ENCODE measurements around the gene UGT1A7. TPM values are rescaled to one million over a fixed set of nuclear protein-coding genes. Genes with fewer than 3 reads are reported as not detected.

The UGT1A7 gene
- not detected in 2 replicates for total RNA-seq

DNA sequence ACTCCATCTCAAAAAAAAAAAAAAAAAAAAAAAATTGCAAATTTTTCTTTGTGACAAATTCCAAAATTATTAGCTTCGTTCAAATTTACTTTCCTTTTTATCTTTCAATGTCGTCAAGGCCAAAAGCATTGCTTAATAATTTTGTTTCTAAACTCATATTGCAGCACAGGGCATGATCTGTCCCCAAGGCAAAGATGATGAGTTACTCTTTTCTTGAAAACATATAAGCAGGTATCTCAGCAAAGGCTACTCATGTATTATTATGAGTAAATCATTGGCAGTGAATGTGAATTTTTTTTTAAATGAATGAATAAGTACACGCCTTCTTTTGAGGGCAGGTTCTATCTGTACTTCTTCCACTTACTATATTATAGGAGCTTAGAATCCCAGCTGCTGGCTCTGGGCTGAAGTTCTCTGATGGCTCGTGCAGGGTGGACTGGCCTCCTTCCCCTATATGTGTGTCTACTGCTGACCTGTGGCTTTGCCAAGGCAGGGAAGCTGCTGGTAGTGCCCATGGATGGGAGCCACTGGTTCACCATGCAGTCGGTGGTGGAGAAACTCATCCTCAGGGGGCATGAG lies at the start of gene UGT1A7:
UGT1A7 (plus strand) TSS at position 381 of the 579 bp plus-strand sequence; CDS start at position 418, 37 bp downstream.

DNA sequence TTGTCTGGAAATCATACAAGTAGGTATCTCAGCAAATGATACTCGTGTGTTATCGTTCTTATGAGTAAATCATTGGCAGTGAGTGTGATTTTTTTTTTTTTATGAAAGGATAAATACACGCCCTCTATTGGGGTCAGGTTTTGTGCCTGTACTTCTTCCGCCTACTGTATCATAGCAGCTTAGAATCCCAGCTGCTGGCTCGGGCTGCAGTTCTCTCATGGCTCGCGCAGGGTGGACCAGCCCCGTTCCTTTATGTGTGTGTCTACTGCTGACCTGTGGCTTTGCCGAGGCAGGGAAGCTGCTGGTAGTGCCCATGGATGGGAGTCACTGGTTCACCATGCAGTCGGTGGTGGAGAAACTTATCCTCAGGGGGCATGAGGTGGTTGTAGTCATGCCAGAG lies 45.4 kb upstream of the UGT1A7 start, which contains the start of gene UGT1A10:
UGT1A10 (plus strand) TSS at position 143 of the 400 bp plus-strand sequence; CDS start at position 218, 75 bp downstream.

DNA sequence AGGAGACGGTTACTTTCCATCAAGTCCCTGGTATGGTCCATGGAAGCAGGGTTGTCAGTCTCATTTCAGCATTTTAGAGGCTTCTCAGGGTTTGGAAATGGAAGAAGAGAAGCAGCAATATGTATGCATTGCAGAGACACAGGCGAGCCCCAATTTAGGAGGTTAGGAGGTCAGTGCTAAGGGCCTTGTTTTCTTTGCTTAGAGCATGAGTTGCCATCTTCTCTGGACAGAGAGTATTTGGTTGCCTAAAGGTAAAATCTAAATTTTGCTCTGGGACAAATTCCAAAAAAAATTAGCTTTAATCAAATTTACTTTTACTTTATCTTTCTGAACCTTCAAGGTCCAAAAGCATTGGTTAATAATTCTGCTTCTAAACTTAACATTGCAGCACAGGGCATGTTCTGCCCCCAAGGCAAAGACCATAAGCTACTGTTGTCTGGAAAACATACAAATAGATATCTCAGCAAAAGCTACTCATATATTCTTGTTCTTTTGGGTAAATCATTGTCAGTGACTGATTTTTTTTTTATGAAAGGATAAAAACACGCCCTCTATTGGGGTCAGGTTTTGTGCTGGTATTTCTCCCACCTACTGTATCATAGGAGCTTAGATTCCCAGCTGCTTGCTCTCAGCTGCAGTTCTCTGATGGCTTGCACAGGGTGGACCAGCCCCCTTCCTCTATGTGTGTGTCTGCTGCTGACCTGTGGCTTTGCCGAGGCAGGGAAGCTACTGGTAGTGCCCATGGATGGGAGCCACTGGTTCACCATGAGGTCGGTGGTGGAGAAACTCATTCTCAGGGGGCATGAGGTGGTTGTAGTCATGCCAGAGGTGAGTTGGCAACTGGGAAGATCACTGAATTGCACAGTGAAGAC lies 10.2 kb upstream of the UGT1A7 start, which contains the start of gene UGT1A9:
UGT1A9 (plus strand) TSS at position 609 of the 872 bp plus-strand sequence; CDS start at position 646, 37 bp downstream.

DNA sequence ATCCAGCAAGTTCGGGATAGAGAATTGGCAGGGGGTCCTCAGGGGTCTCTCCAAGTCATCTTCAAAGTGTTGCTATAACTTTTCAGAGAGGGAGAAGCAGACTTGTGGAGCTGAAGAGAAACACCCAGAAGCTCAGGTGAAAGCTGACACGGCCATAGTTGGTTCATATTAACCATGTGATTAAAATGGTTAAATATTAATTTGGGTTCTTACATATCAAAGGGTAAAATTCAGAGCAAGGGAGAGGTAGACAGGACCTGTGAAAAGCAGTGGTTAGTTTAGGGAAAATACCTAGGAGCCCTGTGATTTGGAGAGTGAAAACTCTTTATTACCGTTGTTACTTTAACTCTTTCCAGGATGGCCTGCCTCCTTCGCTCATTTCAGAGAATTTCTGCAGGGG lies 10.9 kb downstream of the UGT1A7 start, which contains the start of gene UGT1A6:
UGT1A6 (plus strand) TSS at position 243 of the 400 bp plus-strand sequence; CDS start at position 358, 115 bp downstream.

GRCh38 chr2:233712611-233713261 lies 31.0 kb downstream of the UGT1A7 start, which contains the start of gene UGT1A5:
Gene UGT1A5, plus strand, starts transcription at chr2:233712907. Its CDS starts 85 bp downstream, at chr2:233712992.

DNA sequence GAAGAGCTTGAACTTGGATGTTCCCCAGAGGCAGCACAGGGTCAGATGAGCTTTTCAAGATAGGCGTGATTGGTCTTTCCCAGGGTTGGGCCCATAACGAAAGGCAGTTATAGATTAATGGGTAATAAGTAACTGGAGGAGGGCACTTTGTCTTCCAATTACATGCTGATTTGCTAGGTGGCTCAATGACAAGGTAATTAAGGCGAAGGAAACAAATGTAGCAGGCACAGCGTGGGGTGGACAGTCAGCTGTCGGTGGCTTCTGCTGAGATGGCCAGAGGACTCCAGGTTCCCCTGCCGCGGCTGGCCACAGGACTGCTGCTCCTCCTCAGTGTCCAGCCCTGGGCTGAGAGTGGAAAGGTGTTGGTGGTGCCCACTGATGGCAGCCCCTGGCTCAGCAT lies 36.9 kb downstream of the UGT1A7 start, which contains the start of gene UGT1A4:
UGT1A4 (plus strand) TSS at position 185 of the 400 bp plus-strand sequence; CDS start at position 270, 85 bp downstream.

DNA sequence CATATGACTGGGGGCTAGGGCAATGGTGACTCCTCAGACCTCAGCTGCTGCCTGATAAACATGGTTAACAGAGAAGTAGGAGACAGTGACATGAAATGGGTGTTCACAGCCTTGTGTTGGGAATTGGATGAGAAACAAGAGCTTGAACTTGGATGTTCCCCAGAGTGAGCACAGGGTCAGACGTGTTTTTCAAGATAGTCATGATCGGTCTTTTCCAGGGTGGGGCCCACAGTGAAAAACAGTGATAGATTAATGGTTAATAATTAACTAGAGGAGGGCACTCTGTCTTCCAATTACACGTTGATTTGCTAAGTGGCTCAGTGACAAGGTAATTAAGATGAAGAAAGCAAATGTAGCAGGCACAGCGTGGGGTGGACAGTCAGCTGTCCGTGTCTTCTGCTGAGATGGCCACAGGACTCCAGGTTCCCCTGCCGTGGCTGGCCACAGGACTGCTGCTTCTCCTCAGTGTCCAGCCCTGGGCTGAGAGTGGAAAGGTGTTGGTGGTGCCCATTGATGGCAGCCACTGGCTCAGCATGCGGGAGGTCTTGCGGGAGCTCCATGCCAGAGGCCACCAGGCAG lies 47.1 kb downstream of the UGT1A7 start, which contains the start of gene UGT1A3:
UGT1A3 (plus strand) TSS at position 320 of the 579 bp plus-strand sequence; CDS start at position 405, 85 bp downstream.

GRCh38 chr2:233760043-233760442 lies 78.3 kb downstream of the UGT1A7 start, which contains the start of gene UGT1A1:
Gene UGT1A1, plus strand, starts transcription at chr2:233760270. Its CDS starts 18 bp downstream, at chr2:233760288.

DNA sequence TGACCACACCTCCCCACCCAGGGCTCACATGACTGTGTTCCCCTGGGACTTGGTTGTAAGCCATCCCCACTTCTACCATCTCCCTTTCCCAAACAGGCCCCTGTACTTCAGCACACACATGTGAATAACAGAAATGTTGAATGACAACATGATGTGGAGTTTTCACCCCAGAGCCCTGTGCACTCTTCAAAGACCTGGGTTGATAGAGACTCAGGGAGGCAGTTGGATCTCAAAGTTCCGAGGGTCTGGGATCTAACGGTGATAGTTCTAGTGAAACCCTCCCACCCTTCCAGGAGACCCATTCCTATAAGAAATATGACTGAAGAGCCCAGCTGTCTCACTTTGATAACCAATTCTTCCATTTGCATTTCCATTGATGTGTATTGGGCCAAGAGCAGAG lies 96.3 kb downstream of the UGT1A7 start, which contains the start of gene MROH2A:
MROH2A (plus strand) TSS at position 301 of the 400 bp plus-strand sequence. CDS start 1,029 bp downstream, outside the sequence.

Other genes with a start within 250 kb of the UGT1A7 start
- gene USP40, start 115.1 kb upstream of the UGT1A7 start, total RNA-seq, result 31.3 and 38.5 TPM in 2 replicates
- not detected in 2 replicates for gene UGT1A8, start 64.3 kb upstream of the UGT1A7 start, total RNA-seq
- gene UGT1A10, start 45.5 kb upstream of the UGT1A7 start, total RNA-seq, result not detected in 2 replicates
- not detected in 2 replicates for gene UGT1A9, start 10.0 kb upstream of the UGT1A7 start, total RNA-seq
- not detected in 2 replicates for gene UGT1A6, start 11.0 kb downstream of the UGT1A7 start, total RNA-seq
- not detected in 2 replicates for gene UGT1A5, start 31.0 kb downstream of the UGT1A7 start, total RNA-seq
- not detected in 2 replicates for gene UGT1A4, start 36.8 kb downstream of the UGT1A7 start, total RNA-seq
- not detected in 2 replicates for gene UGT1A3, start 47.1 kb downstream of the UGT1A7 start, total RNA-seq
- not detected in 2 replicates for gene UGT1A1, start 78.4 kb downstream of the UGT1A7 start, total RNA-seq
- not detected in 2 replicates for gene MROH2A, start 96.4 kb downstream of the UGT1A7 start, total RNA-seq
- 1.5 and 21.8 TPM in 2 replicates for gene HJURP, start 172.6 kb downstream of the UGT1A7 start, total RNA-seq
- 0.29 and 0.50 TPM in 2 replicates for gene TRPM8, start 235.5 kb downstream of the UGT1A7 start, total RNA-seq

All from smooth muscle cell of trachea (primary cell).